GM10248 (cell line): ENCODE results near the gene SNAP47.

Experiments
- CTCF ChIA-PET: fragments of 300-600 bp; sonication (Branson Sonifier 250); formaldehyde crosslinking; extraction: SDS; loops from one replicate; lab custom pipeline; 2021; ENCODE audit warnings: antibody characterized with exemption; lab: Yijun Ruan, JAX
- POLR2A ChIA-PET: fragments of 350-650 bp; sonication (Branson Sonifier 250); formaldehyde crosslinking; extraction: SDS; loops from one replicate; lab custom pipeline; 2020; ENCODE audit warnings: antibody characterized with exemption; lab: Yijun Ruan, JAX
- DNase-seq: peaks from one replicate; pipeline ENCODE4 v3.0.0; 2012; ENCODE audit errors: extremely low spot score
- CTCF ChIP-seq: IDR thresholded peaks from 2 replicates; pipeline ENCODE4 v1.5.1; 2012; ENCODE audit warnings: mild to moderate bottlenecking, low read depth; ENCODE audit errors: extremely low read depth, missing control alignments, control extremely low read depth

SNAP47 gene

DNA sequence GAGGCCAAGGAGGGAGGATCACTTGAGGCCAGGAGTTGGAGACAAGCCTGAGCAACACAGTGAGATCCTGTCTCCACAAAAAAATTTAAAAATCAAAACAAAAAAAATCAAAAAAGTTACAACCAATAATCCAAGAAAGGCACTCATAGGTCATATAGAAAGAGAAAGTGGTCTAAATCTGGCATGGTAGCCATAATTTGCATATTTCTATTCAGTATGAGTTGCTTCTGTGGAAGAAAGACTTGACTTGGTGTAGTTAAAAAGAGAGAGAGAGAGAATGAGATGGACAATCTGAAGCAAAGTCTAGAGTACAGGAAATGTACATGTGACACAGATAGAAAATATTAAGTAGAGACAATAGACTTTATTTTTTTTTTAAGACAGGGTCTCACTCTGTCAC lies 22.6 kb upstream of the SNAP47 start:
- POLR2A ChIA-PET: no interaction called here
- CTCF ChIA-PET: interaction anchor here (1.6 kb wide), 1 partner anchor 11 kb away, joined by 4 read pairs; no protein-coding TSS in a partner anchor
- peak; percentile 59 for DNase-seq
- TF ChIP-seq CTCF: no peak

DNA sequence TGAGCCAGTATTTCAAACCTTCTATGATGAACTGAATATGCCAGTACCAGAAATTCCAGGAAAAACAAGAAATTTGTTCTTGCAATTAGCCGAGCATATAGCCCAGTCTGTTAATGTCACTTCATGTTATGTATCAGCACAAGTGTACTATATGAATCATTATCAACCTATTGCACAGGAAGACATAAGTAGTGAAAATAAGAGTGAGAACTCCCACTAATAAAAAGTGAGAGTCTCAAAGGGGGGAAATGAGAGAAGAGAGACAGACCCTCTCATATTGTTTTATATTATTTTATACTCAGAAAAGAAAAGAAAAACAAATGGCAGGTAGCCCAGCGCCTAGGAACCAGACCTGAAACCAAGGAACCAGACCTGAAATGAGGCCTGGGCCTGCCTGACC lies 16.3 kb upstream of the SNAP47 start:
- no peak for TF ChIP-seq CTCF
- CTCF ChIA-PET: no interaction called here

GRCh38 chr1:227723474-227723873 lies 11.8 kb upstream of the SNAP47 start:
- ChIA-PET POLR2A (no interaction called here), CTCF (interaction anchor here (0.9 to 1.7 kb wide), 3 partner anchors 11 to 181 kb away, joined by 3 to 4 read pairs (median 4); no protein-coding TSS in a partner anchor)
- TF ChIP-seq CTCF: no peak
- no peak for DNase-seq

More for the DNA sequence above, 16.3 kb upstream of the SNAP47 start:
- DNase-seq: no peak
- POLR2A ChIA-PET: no interaction called here

DNA sequence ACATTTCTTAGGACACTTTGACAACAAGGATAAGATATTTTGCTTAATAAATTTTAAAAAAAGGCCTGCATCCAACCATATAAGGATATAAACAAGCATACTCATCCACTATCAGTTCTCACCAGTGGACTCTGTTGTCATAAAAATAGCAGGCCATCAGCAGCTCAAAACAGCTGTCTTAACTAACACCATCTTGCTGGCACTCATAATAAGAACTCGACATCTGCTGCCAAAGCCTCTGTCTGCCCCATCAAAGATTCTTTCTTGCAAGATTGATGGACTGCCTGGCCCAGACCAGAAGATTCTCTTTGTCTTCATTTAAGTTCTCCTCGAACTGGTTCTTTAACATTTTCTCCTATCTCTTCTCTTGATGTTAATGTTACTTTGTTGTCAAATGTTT lies 10.2 kb upstream of the SNAP47 start:
- TF ChIP-seq CTCF: no peak
- POLR2A ChIA-PET: no interaction called here
- no peak for DNase-seq
- CTCF ChIA-PET: no interaction called here

- ChIA-PET CTCF (no interaction called here), POLR2A (interaction anchor here (0.7 kb wide), 1 partner anchor 1541 kb away, joined by 10 read pairs; no protein-coding TSS in a partner anchor)
- no peak for TF ChIP-seq CTCF
- DNase-seq: no peak
Observed at GRCh38 chr1:227726318-227726717, 8.9 kb upstream of the SNAP47 start.

- DNase-seq: no peak
- ChIA-PET POLR2A (no interaction called here), CTCF (no interaction called here)
- no peak for TF ChIP-seq CTCF
Observed at GRCh38 chr1:227726924-227727599, 8.2 kb upstream of the SNAP47 start.
